ENCODE measurements around the gene TRPT1.

The TRPT1 gene

GRCh38 chr11:64234647-64235379, 8.8 kb upstream of the TRPT1 start:
- in situ Hi-C loops (cut with HindIII; ENCODE audit: low pct_ligation_motif_present, low pct_unique_long_range_greater_than_20kb, low sequenced_read_pairs) = no loop called here
- peak; percentile 41 for DNase-seq

GRCh38 chr11:64233913-64234586, 8.1 kb upstream of the TRPT1 start, which contains the start of gene VEGFB:
VEGFB (plus strand) TSS chr11:64234584; CDS start chr11:64234834, 250 bp downstream.
- peak; percentile 70 for DNase-seq
- in situ Hi-C loops (cut with HindIII; ENCODE audit: low pct_ligation_motif_present, low pct_unique_long_range_greater_than_20kb, low sequenced_read_pairs) = no loop called here

GRCh38 chr11:64232967-64233315, 7.0 kb upstream of the TRPT1 start:
- no peak for DNase-seq
- in situ Hi-C loops (cut with HindIII; ENCODE audit: low pct_ligation_motif_present, low pct_unique_long_range_greater_than_20kb, low sequenced_read_pairs) = no loop called here

- no peak for DNase-seq
- in situ Hi-C loops (cut with HindIII; ENCODE audit: low pct_ligation_motif_present, low pct_unique_long_range_greater_than_20kb, low sequenced_read_pairs) = no loop called here
These were observed 6.4 kb upstream of the TRPT1 start for GRCh38 chr11:64232182-64232966.

GRCh38 chr11:64231546-64231945, 5.6 kb upstream of the TRPT1 start:
- in situ Hi-C loops (cut with HindIII; ENCODE audit: low pct_ligation_motif_present, low pct_unique_long_range_greater_than_20kb, low sequenced_read_pairs) = no loop called here
- no peak for DNase-seq

GRCh38 chr11:64230985-64231365, 5.0 kb upstream of the TRPT1 start:
- no peak for DNase-seq
- in situ Hi-C loops (cut with HindIII; ENCODE audit: low pct_ligation_motif_present, low pct_unique_long_range_greater_than_20kb, low sequenced_read_pairs) = no loop called here

- in situ Hi-C loops (cut with HindIII; ENCODE audit: low pct_ligation_motif_present, low pct_unique_long_range_greater_than_20kb, low sequenced_read_pairs) = no loop called here
- peak; percentile 92 for DNase-seq
These were observed 4.4 kb upstream of the TRPT1 start, which contains the start of gene DNAJC4 for GRCh38 chr11:64230171-64230984. DNAJC4 (plus strand) TSS chr11:64230548; CDS start chr11:64230855, 307 bp downstream.

GRCh38 chr11:64229744-64230170, 3.8 kb upstream of the TRPT1 start:
- no peak for DNase-seq
- in situ Hi-C loops (cut with HindIII; ENCODE audit: low pct_ligation_motif_present, low pct_unique_long_range_greater_than_20kb, low sequenced_read_pairs) = no loop called here

GRCh38 chr11:64229090-64229743, 3.2 kb upstream of the TRPT1 start:
- in situ Hi-C loops (cut with HindIII; ENCODE audit: low pct_ligation_motif_present, low pct_unique_long_range_greater_than_20kb, low sequenced_read_pairs) = no loop called here
- DNase-seq = no peak

GRCh38 chr11:64227405-64227956, 1.5 kb upstream of the TRPT1 start:
- in situ Hi-C loops (cut with HindIII; ENCODE audit: low pct_ligation_motif_present, low pct_unique_long_range_greater_than_20kb, low sequenced_read_pairs) = no loop called here
- no peak for DNase-seq

GRCh38 chr11:64226507-64227051, 593 bp upstream of the TRPT1 start:
- DNase-seq = peak; percentile 22
- in situ Hi-C loops (cut with HindIII; ENCODE audit: low pct_ligation_motif_present, low pct_unique_long_range_greater_than_20kb, low sequenced_read_pairs) = no loop called here

- in situ Hi-C loops (cut with HindIII; ENCODE audit: low pct_ligation_motif_present, low pct_unique_long_range_greater_than_20kb, low sequenced_read_pairs) = no loop called here
These were observed 937 bp downstream of the TRPT1 start for GRCh38 chr11:64224891-64225607.

GRCh38 chr11:64224151-64224890, 1.7 kb downstream of the TRPT1 start:
- DNase-seq = no peak
- in situ Hi-C loops (cut with HindIII; ENCODE audit: low pct_ligation_motif_present, low pct_unique_long_range_greater_than_20kb, low sequenced_read_pairs) = no loop called here

More at GRCh38 chr11:64224891-64225607, 937 bp downstream of the TRPT1 start:
- no peak for DNase-seq

GRCh38 chr11:64223001-64223651, 2.9 kb downstream of the TRPT1 start:
- no peak for DNase-seq
- in situ Hi-C loops (cut with HindIII; ENCODE audit: low pct_ligation_motif_present, low pct_unique_long_range_greater_than_20kb, low sequenced_read_pairs) = no loop called here

- in situ Hi-C loops (cut with HindIII; ENCODE audit: low pct_ligation_motif_present, low pct_unique_long_range_greater_than_20kb, low sequenced_read_pairs) = no loop called here
- no peak for DNase-seq
These were observed 3.4 kb downstream of the TRPT1 start for GRCh38 chr11:64222651-64223000.

GRCh38 chr11:64220798-64221197, 5.2 kb downstream of the TRPT1 start:
- no peak for DNase-seq
- in situ Hi-C loops (cut with HindIII; ENCODE audit: low pct_ligation_motif_present, low pct_unique_long_range_greater_than_20kb, low sequenced_read_pairs) = no loop called here

Data from ACHN (cell line).